Uterus (tissue), 4 donors: ENCODE results near the gene JUP. TPM values are rescaled to one million over a fixed set of nuclear protein-coding genes. Genes with fewer than 3 reads are reported as not detected.
A peak's percentile ranks its signal among the peaks of the same experiment; 100 is the strongest.

Experiments used
- DNase-seq, 2 donors: peaks; one replicate each; pipeline ENCODE4 v3.0.0-alpha.2; 2019 to 2020
- H3K27ac ChIP-seq, 2 donors: fragments of 200-600 bp; sonication (generic); 1 replicate in 1 of 2; 2 replicates in 1 of 2; pipeline ENCODE4 v1.5.1; 2016 to 2018
- H3K27me3 ChIP-seq, 2 donors: fragments of 200-600 bp; sonication (generic); one replicate each; pipeline ENCODE4 v1.5.1; 2018 to 2019; ENCODE audit warnings: control low read depth in 1 of 2
- H3K36me3 ChIP-seq, 2 donors: fragments of 200-600 bp; sonication (generic); one replicate each; pipeline ENCODE4 v1.5.1; 2019; ENCODE audit warnings: control low read depth in 1 of 2
- H3K4me1 ChIP-seq, 2 donors: fragments of 200-600 bp; sonication (generic); one replicate each; pipeline ENCODE4 v1.5.1; 2018 to 2019; ENCODE audit warnings: control low read depth in 1 of 2
- H3K4me3 ChIP-seq, 2 donors: fragments of 200-600 bp; sonication (generic); 1 replicate in 1 of 2; 2 replicates in 1 of 2; pipeline ENCODE4 v1.5.1; 2018 to 2019; ENCODE audit warnings: mild to moderate bottlenecking in 1 of 2
- H3K9me3 ChIP-seq, 2 donors: fragments of 200-600 bp; sonication (generic); one replicate each; pipeline ENCODE4 v1.5.1; 2019; ENCODE audit warnings: control low read depth in 1 of 2
- POLR2A ChIP-seq, 2 donors: fragments of 450-650 bp; IDR thresholded peaks; one replicate each; pipeline ENCODE4 v1.6.1; 2016; ENCODE audit warnings: antibody characterized with exemption in 2 of 2, mild to moderate bottlenecking in 1 of 2, moderate library complexity in 1 of 2
- intact Hi-C: fragments of 100-400 bp; cut with DNase I; formaldehyde crosslinking; loops from one replicate; pipeline ENCODE4 v1.15.1; 2023; ENCODE audit warnings: low total_unique reads
- total RNA-seq, 4 donors: library from RNA; depleted of rRNA in 3 of 4; stranded (reverse); fragments of >200 nt in 3 of 4; gene quantifications; one replicate each; pipeline versions ENCODE4 v1.1.0 to v1.2.4, GENCODE V29; 2014 to 2023
- TF ChIP-seq, protein P1 (sequence below), 4 experiments: fragments of 200-600 bp in 2 of 4; fragments of 450-650 bp in 2 of 4; sonication (generic) in 2 of 4; IDR thresholded peaks; one replicate each; pipeline ENCODE4 v1.5.1; 2016 to 2019; ENCODE audit warnings: antibody characterized with exemption in 4 of 4, mild to moderate bottlenecking in 2 of 4, moderate library complexity in 1 of 4
- donor health status: DM: yes; HTN: yes; CAD: no.

The JUP gene
- total RNA-seq, 4 donors from 2014 or later = 49.1 to 110 (median 70.0) TPM

DNA sequence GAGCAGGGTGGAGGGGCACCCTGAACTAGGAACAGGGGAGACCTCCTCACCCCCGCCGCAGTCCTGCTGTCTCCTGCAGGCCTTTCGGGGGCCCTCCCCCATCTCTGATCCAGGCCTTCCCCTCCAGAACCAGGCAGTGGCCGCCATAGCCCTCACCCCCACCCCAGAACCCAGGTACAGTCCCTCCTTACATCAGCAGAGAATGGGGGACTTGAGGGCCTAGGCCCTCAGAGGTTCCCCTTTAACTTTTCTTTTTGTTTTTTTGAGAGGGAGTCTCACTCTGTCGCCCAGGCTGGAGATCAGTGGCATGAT lies 47.8 kb downstream of the JUP start:
- no peaks in the 10 kb centered on the region for H3K36me3 ChIP-seq
- intact Hi-C loops = loop anchor here (2.0 kb wide), 1 partner anchor 62 kb away; no protein-coding TSS in a partner anchor
- peaks cover 7 to 12% of the 10 kb centered on the region in 2 donors for H3K27me3 ChIP-seq
- no peak overlapping the region for H3K4me3 ChIP-seq
- H3K4me1 ChIP-seq = peaks cover 0 to 5% of the 10 kb centered on the region in 2 donors
- no peak for DNase-seq
- TF ChIP-seq, protein P1, sequence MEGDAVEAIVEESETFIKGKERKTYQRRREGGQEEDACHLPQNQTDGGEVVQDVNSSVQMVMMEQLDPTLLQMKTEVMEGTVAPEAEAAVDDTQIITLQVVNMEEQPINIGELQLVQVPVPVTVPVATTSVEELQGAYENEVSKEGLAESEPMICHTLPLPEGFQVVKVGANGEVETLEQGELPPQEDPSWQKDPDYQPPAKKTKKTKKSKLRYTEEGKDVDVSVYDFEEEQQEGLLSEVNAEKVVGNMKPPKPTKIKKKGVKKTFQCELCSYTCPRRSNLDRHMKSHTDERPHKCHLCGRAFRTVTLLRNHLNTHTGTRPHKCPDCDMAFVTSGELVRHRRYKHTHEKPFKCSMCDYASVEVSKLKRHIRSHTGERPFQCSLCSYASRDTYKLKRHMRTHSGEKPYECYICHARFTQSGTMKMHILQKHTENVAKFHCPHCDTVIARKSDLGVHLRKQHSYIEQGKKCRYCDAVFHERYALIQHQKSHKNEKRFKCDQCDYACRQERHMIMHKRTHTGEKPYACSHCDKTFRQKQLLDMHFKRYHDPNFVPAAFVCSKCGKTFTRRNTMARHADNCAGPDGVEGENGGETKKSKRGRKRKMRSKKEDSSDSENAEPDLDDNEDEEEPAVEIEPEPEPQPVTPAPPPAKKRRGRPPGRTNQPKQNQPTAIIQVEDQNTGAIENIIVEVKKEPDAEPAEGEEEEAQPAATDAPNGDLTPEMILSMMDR (IDR thresholded peaks at IDR 0.05) = no peak
- TF ChIP-seq POLR2A (IDR thresholded peaks at IDR 0.05) = no peak
- H3K27ac ChIP-seq = no peak overlapping the region
- H3K9me3 ChIP-seq = no peaks in the 10 kb centered on the region

DNA sequence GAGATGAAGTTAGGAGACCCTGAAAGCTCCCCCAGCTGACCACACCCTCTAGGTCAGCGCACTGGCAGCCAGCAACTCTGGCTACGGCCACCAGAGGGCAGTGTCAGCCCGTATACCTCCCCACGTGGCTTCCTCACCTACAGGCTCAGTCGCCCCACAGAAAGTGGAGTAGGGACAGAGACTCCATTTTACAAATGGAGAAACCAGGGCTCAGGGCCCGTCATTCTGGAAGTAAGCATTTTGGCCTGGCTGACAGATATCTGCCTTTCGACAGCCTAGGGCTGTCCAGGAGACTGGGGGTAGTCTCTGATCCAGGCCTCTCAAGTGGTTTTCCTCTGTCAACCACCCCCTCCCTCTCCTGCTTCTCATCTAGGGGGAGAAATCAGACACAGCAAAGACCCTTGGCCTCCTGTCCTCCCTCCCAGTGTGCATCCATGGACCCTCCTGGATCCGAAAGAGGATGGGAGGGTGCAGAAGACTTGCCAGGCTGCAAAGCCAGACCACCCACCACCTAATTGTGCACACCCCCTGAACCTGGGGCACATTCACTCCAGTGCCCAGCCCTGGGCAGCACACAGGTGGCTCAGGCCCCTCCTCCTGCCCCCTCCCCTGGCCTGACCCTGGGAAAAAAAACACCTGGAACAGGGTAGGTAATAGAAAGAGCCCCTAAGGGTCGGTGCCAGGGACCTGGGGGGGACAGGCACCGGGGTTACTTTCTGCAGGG lies 48.3 kb downstream of the JUP start:
- peaks cover 0 to 7% of the 10 kb centered on the region in 2 donors for H3K4me1 ChIP-seq
- DNase-seq = peak; percentile 80 to 87
- H3K9me3 ChIP-seq = no peaks in the 10 kb centered on the region
- H3K36me3 ChIP-seq = no peaks in the 10 kb centered on the region
- H3K27ac ChIP-seq = no peak overlapping the region
- intact Hi-C loops = loop anchor here (2.0 kb wide), 1 partner anchor 63 kb away; no protein-coding TSS in a partner anchor
- TF ChIP-seq, protein P1 (IDR thresholded peaks at IDR 0.05) = peak; percentile 95 to 98 (median 98)
- TF ChIP-seq POLR2A (IDR thresholded peaks at IDR 0.05) = peak in 1 of 2 donors; percentile 27
- peaks cover 11 to 12% of the 10 kb centered on the region in 2 donors for H3K27me3 ChIP-seq
- H3K4me3 ChIP-seq = no peak overlapping the region

DNA sequence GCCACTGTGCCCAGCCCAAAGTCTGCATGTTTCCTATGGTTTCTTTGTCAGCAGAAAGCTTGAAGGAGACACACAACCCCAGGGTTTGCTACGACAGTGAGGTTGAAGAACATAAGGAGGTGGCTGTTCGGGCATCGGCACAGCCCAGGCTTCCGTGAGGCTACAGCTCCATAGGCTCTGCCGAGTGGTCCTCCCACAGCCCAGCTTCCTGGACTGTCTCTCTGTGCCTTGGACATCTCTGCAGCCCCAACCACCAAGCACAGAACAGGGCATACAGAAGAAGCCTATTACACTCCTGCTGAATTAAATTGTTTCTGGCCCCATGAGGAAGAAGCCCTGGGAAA lies 48.9 kb downstream of the JUP start:
- Histone ChIP-seq H3K27me3 (peaks cover 11 to 12% of the 10 kb centered on the region in 2 donors), H3K27ac (no peak overlapping the region), H3K9me3 (no peaks in the 10 kb centered on the region), H3K4me3 (no peak overlapping the region), H3K4me1 (peaks cover 0 to 7% of the 10 kb centered on the region in 2 donors), H3K36me3 (no peaks in the 10 kb centered on the region)
- intact Hi-C loops = loop anchor here (2.0 kb wide), 1 partner anchor 63 kb away; no protein-coding TSS in a partner anchor
- DNase-seq = no peak
- TF ChIP-seq POLR2A (IDR thresholded peaks at IDR 0.05) = no peak
- TF ChIP-seq, protein P1 (IDR thresholded peaks at IDR 0.05) = no peak

DNA sequence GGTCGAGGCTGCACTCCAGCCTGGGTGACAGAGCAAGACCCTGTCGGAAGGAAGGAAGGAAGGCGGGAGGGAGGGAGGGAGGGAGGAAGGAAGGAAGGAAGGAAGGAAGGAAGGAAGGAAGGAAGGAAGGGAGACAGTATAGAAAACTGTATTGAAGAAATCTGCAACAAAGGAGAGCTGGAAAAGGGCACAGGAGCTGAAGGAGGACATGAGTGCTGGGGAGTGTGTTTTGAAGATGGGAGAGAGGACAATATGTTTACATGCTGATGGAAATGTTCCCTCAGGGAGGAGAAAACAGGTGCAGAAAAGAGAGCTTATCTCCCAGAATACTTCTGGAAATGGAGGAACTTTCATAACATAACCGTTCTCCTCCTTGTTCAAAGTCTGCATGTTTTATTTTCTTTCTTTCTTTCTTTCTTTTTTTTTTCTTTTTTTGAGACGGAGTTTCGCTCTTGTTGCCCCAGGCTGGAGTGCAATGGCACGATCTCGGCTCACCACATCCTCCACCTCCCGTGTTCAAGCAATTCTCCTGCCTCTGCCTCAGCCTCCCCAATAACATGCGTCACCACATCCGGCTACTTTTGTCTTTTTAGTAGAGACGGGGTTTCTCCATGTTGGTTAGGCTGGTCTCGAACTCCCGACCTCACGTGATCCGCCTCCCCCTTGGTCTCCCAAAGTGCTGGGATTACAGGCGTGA lies 49.4 kb downstream of the JUP start:
- intact Hi-C loops = no loop called here

More for the DNA sequence above, 49.4 kb downstream of the JUP start:
- no peak for TF ChIP-seq POLR2A (IDR thresholded peaks at IDR 0.05)
- TF ChIP-seq, protein P1 (IDR thresholded peaks at IDR 0.05) = no peak
- Histone ChIP-seq H3K4me1 (peaks cover 0 to 7% of the 10 kb centered on the region in 2 donors), H3K9me3 (no peaks in the 10 kb centered on the region), H3K27me3 (peaks cover 11 to 12% of the 10 kb centered on the region in 2 donors), H3K27ac (no peak overlapping the region), H3K36me3 (no peaks in the 10 kb centered on the region), H3K4me3 (no peak overlapping the region)
- no peak for DNase-seq
